Hematopoietic multipotent progenitor cell treated with erythropoietin and hydrocortisone succinate and interleukin-3 and kit ligand, for 8 days (in vitro differentiated cells): ENCODE results near the gene PSMG3.
"Not testable (repeated sequence)": the region's sequence is repeated elsewhere in the genome, so short reads cannot be mapped to it uniquely, and the experiment has no call there.

Experiments
- DNase-seq: peaks from one replicate; pipeline ENCODE4 v3.0.0-alpha.2; 2015

PSMG3 gene

DNA sequence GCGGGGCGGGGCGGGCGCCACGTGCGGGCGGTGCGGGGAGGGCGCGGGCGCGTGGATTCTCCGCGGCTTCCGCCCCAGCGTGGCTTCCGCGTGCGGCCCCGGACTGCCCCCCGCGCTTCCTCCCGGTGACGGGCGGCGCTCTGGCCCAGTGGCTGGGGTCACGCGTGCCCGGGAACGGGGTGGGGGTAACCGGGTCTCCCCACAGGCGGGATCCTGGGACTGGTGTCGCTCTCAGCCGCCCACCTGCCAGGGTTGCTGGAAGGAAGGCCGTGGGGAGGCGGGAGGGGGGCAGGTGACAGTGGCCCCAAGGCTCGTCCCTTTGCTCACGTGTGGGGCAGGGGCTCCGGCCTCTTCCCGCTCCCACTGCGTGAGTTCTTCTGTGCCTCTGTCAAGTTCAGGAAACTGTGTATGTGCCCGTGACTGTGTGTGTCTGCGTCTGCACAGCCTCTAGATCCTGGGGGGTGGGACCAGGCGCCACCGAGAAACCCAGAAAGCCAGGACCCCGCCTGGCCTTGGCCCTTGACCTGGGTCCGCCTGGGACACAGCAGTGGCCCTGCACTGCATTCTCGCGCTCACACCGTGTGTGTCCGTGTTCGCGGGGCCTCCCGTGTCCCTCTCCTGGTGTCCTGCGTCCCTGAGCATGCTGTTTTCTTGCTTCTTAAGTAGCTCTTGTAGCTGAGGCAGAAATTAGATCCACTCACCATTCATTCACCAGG lies 38.4 kb downstream of the PSMG3 start:
- peak; percentile 29 for DNase-seq

GRCh38 chr7:1530946-1531262 lies 38.9 kb downstream of the PSMG3 start:
- DNase-seq: no peak

DNA sequence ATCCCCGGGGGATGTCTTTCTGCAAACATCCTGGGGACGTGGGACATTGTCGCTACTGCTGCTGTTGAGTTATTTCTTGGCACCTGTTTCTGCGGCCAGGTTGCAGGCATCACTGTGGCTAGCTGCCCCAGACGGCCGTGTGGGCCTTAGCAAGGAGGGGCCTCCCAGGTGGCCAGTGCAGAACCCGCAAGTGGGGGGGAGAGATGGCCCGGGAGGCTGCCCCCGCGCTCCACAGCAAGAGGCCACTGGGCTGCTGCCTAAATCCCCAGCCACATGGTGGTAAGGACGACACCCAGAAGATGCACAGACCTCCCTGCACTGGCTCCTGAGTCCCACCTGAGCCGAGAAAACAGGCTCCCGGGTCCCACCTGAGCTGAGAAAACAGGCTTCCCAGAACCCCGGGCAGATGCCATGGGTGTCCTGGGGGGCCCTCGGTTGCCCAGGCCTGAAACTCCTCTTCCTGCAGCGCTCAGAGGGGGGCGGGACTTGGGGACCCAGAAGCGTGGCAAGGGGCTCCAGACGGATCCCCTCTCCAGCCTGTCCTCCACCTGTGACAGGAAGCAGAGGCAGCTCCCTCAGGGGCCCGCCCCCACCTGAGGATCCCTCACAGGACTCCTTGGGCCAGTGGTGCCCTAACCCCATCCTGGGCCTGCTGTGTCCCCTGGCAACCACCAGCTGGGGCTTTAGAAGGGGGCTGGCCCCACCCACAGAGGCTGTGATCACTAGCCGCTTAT lies 40.3 kb downstream of the PSMG3 start:
- no peak for DNase-seq

DNA sequence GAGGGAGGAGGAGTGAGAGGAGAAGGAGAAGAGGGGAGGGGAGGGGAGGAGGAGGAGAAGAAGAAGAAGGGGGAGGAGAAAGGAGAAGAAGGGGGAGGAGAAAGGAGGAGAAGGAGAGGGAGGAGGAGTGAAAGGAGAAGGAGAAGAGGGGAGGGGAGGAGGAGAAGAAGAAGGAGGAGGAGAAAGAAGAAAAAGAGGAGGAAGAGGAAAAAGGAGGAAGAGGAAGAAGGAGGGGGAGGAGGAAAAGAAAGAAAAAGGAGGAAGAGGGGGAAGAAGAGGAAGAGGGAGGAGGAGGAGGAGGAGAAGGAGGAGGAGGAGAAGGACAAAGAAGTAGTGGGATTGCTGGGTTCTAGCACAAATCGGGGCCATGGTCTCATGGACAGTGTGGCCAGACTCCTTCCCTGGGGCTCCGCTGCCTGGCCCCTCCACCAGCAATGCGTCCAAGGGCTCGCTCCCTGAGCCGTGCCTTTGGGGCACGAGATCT lies 43.5 kb downstream of the PSMG3 start:
- peak; percentile 47 for DNase-seq

DNA sequence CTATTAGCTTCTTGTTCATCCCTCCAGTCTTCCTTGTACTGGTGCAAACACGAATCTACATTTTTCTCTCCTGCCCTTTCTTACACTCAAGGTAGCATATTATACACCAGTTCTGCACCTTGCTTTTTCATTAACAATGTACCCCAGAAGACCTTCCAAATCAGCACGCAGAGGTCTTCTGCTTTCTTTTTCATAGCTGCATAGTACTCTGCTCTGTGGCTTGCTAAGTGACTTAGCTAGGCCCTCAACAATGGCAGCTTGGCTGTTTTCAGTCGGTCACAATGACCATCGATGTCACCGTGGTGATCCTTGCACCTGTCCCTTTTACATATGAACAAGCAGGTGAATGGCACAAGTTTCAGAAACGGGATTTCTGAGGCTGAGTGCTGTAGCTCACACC lies 44.4 kb downstream of the PSMG3 start:
- DNase-seq: no peak

GRCh38 chr7:1523844-1524243 lies 46.0 kb downstream of the PSMG3 start:
- no peak for DNase-seq

GRCh38 chr7:1523208-1523607 lies 46.6 kb downstream of the PSMG3 start:
- no peak for DNase-seq

DNA sequence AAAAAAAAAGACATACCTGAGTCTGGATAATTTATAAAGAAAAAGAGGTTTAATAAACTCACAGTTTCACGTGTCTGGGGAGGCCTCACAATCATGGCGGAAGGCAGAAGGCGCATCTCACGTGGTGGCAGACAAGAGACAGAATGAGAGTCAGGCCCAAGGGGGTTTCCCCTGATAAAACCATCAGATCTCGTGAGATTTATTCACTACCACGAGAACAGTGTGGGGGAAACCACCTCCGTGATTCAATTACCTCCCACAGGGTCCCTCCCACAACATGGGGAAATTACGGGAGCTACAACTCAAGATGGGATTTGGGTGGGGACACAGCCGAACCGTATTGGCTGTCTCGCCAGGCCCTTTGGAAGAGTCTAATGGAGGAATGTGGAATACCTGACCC lies 48.4 kb downstream of the PSMG3 start:
- DNase-seq: no peak

DNA sequence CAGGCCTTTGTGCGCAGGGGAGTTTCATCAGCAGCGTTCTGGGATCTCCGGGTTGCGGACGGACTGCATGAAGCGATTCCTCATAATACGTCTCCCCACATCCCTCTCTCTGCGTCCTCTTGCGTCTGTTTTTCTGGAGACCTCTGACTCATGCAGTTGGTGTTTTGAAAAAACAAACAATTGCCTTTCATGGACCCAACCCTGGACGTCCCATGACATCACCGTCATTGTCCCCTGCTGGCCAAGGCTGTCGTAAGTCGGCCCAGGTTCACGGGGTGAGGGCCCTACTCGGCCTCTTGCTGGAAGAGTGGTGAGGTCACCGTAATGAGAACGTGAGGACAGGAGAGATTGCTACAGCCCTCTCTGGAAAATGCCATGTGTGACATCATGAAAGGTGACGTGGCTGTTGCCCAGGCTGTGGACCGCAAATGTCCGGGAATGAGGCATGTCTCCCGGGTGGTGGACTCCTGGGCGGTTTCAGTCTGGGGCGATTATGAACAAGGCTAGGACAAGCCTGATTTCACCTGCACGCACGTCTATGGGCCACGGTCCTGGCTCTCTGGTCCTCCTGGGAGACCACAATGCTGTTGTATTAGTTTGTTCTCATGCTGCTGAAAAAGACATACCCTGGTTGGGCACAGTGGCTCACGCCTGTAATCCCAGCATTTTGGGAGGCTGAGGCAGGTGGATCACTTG lies 49.1 kb downstream of the PSMG3 start:
- no peak for DNase-seq

DNA sequence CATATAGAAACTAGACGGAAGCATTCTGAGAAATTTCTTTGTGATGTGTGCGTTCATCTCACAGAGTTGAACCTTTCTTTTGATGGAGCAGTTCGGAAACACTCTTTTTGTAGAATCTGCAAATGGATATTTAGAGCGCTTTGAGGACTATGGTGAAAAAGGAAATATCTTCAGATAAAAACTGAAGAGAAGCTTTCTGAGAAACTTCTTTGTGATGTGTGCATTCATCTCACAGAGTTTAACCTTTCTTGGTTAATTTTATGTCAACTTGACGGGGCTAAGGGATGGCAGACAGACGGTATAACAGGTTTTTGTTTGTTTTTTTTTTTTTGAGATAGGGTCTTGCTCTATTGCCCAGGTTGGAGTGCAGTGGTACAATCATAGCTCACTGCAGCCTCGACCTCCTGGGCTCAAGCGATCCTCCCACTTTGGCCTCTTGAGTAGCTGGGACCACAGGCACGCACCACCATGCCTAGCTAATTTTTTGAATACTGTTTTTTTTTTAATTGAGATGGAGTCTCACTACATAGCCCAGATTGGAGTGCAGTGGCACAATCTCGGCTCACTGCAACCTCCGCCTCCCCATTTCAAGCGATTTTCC lies 50.4 kb downstream of the PSMG3 start:
- DNase-seq: not testable (repeated sequence)
